ENCODE measurements around the gene MAOB. TPM values are rescaled to one million over a fixed set of nuclear protein-coding genes. Genes with fewer than 3 reads are reported as not detected.
A peak's percentile ranks its signal among the peaks of the same experiment; 100 is the strongest.

MAOB gene
- total and polyA plus RNA-seq, 10 of the 15 experiments (the other 5 are each of a cell fraction or from before 2014, with no cell fraction given), result 0.21 TPM; not detected in 9

DNA sequence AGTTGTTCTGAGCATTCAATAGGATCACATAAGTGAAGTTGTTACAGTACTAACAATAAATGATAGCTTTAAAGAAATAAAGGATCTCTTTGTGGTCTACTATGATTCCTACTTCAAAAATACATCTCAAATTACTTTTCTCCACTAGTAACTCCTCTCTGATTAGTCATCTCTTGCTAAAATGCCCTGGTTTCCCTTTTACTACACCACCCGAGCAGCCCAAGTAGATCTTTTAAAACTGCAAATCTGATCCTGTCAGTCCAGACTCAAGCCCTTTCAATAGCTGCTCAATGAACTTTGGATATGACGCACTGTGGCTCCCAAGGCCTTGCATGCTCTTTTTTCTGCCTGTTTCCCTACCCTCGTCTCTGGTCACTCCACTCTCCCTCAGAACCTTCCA, 128.6 kb downstream of the MAOB start:
- ChIA-PET POLR2A (no interaction called here), SMC1A (ENCODE audit: uncharacterized antibody, unreplicated experiment) (no interaction called here), CTCF (interaction anchor here (1.0 to 1.8 kb wide), 4 partner anchors 11 to 405 kb away, joined by 3 to 8 read pairs (median 5); no protein-coding TSS in a partner anchor), RAD21 (ENCODE audit: unreplicated experiment) (no interaction called here)
- Histone ChIP-seq H3K27me3 (replicated peaks in 1 of 2; ENCODE audit: control insufficient read depth in 2 of 2, insufficient read depth in 2 of 2, low read length in 1 of 2) (no peaks in the 10 kb centered on the region; a peak in 1 of 4 replicates), H3K9me3 (replicated peaks; ENCODE audit: control insufficient read depth, insufficient read depth, low read length) (no peaks in the 10 kb centered on the region), H3K36me3 (ENCODE audit: control insufficient read depth in 2 of 2, insufficient read depth in 2 of 2, low read length in 1 of 2) (no peaks in the 10 kb centered on the region), H3K27ac (ENCODE audit: control insufficient read depth, insufficient read depth) (no peak overlapping the region), H3K4me2 (ENCODE audit: control insufficient read depth, insufficient read depth) (no peak overlapping the region), H3K79me2 (ENCODE audit: control insufficient read depth, insufficient read depth, low read length) (no peaks in the 10 kb centered on the region), H4K20me1 (ENCODE audit: control insufficient read depth, insufficient read depth) (no peaks in the 10 kb centered on the region), H2AFZ (ENCODE audit: control insufficient read depth, low read depth, low read length) (no peak overlapping the region), H3K4me3 (no peak overlapping the region), H3K4me1 (ENCODE audit: control insufficient read depth, insufficient read depth, low read length) (no peaks in the 10 kb centered on the region), H3K9ac (ENCODE audit: control insufficient read depth, insufficient read depth, low read length) (no peak overlapping the region)
- intact Hi-C loops (cut with micrococcal nuclease; ENCODE audit: unreplicated experiment) (loop anchor here (5.0 kb wide), 2 partner anchors 406 to 1956 kb away; no protein-coding TSS in a partner anchor), in situ Hi-C loops (cut with MboI) (loop anchor here (5.0 kb wide), 2 partner anchors 191 to 1966 kb away; no protein-coding TSS in a partner anchor)
- TF ChIP-seq CREM (IDR thresholded peaks at IDR 0.05; ENCODE audit: low read depth) (no peak), EZH2 (IDR thresholded peaks at IDR 0.05; ENCODE audit: borderline replicate concordance, control insufficient read depth, low read depth, low read length) (no peak)
- DNase-seq (ENCODE audit: low read depth, low spot score) (no peak), ATAC-seq (no peak), FAIRE-seq (no peak)
- no TSS peak for BruUV-seq (replicated peaks)
- WGBS (ENCODE audit: insufficient coverage, insufficient replicate concordance, low lambda C conversion rate, missing lambda C conversion rate), result 32% methylated on average over 3 of the region's 3 CpGs

GRCh38 chrX:43750248-43750676, 132.0 kb downstream of the MAOB start:
- H3K4me2 ChIP-seq (ENCODE audit: control insufficient read depth, insufficient read depth), result no peak overlapping the region
- no peaks in the 10 kb centered on the region for H4K20me1 ChIP-seq (ENCODE audit: control insufficient read depth, insufficient read depth)
- no peaks in the 10 kb centered on the region for H3K36me3 ChIP-seq (ENCODE audit: control insufficient read depth in 2 of 2, insufficient read depth in 2 of 2, low read length in 1 of 2)
- H3K27me3 ChIP-seq (replicated peaks in 1 of 2; ENCODE audit: control insufficient read depth in 2 of 2, insufficient read depth in 2 of 2, low read length in 1 of 2), result no peaks in the 10 kb centered on the region; a peak in 1 of 4 replicates
- no peak overlapping the region for H3K27ac ChIP-seq (ENCODE audit: control insufficient read depth, insufficient read depth)
- CTCF ChIA-PET, result interaction anchor here (0.6 to 2.0 kb wide), 7 partner anchors 13 to 1903 kb away, joined by 3 to 7 read pairs (median 4); no protein-coding TSS in a partner anchor
- in situ Hi-C loops (cut with MboI), result loop anchor here (5.0 kb wide), 2 partner anchors 188 to 1963 kb away; no protein-coding TSS in a partner anchor
- RAD21 ChIA-PET (ENCODE audit: unreplicated experiment), result interaction anchor here (0.7 to 1.3 kb wide), 5 partner anchors 13 to 1969 kb away, joined by 3 to 4 read pairs (median 3); no protein-coding TSS in a partner anchor
- H3K4me3 ChIP-seq, result no peak overlapping the region
- POLR2A ChIA-PET, result no interaction called here
- H3K79me2 ChIP-seq (ENCODE audit: control insufficient read depth, insufficient read depth, low read length), result no peaks in the 10 kb centered on the region
- intact Hi-C loops (cut with micrococcal nuclease; ENCODE audit: unreplicated experiment), result loop anchor here (1.0 to 5.0 kb wide), 3 partner anchors 191 to 1953 kb away; no protein-coding TSS in a partner anchor
- WGBS (ENCODE audit: insufficient coverage, insufficient replicate concordance, low lambda C conversion rate, missing lambda C conversion rate), result 0% methylated on average over 6 of the region's 6 CpGs
- BruUV-seq (replicated peaks), result no TSS peak
- peak; percentile 23 for FAIRE-seq
- H2AFZ ChIP-seq (ENCODE audit: control insufficient read depth, low read depth, low read length), result no peak overlapping the region
- H3K9ac ChIP-seq (ENCODE audit: control insufficient read depth, insufficient read depth, low read length), result no peak overlapping the region
- no peaks in the 10 kb centered on the region for H3K4me1 ChIP-seq (ENCODE audit: control insufficient read depth, insufficient read depth, low read length)
- H3K9me3 ChIP-seq (replicated peaks; ENCODE audit: control insufficient read depth, insufficient read depth, low read length), result no peaks in the 10 kb centered on the region
- DNase-seq (ENCODE audit: low read depth, low spot score), result no peak
- SMC1A ChIA-PET (ENCODE audit: uncharacterized antibody, unreplicated experiment), result interaction anchor here (1.5 to 1.7 kb wide), 2 partner anchors 191 to 1969 kb away, joined by 3 to 4 read pairs; no protein-coding TSS in a partner anchor
- peak; percentile 95 for ATAC-seq
- peak; percentile 78 for TF ChIP-seq RAD21 (IDR thresholded peaks at IDR 0.05; ENCODE audit: insufficient read depth, low read depth, low read length)
- no peak for TF ChIP-seq CBFB (IDR thresholded peaks at IDR 0.05; ENCODE audit: low read depth)
- TF ChIP-seq TCF3 (IDR thresholded peaks at IDR 0.05; ENCODE audit: borderline replicate concordance, insufficient read depth, low read depth, low read length), result no peak
- no peak for TF ChIP-seq TARDBP (IDR thresholded peaks at IDR 0.05; ENCODE audit: borderline replicate concordance)
- no peak for TF ChIP-seq FOXK2 (IDR thresholded peaks at IDR 0.05)
- TF ChIP-seq KLF5 (IDR thresholded peaks at IDR 0.05; ENCODE audit: partially characterized antibody), result no peak
- TF ChIP-seq, protein P1, sequence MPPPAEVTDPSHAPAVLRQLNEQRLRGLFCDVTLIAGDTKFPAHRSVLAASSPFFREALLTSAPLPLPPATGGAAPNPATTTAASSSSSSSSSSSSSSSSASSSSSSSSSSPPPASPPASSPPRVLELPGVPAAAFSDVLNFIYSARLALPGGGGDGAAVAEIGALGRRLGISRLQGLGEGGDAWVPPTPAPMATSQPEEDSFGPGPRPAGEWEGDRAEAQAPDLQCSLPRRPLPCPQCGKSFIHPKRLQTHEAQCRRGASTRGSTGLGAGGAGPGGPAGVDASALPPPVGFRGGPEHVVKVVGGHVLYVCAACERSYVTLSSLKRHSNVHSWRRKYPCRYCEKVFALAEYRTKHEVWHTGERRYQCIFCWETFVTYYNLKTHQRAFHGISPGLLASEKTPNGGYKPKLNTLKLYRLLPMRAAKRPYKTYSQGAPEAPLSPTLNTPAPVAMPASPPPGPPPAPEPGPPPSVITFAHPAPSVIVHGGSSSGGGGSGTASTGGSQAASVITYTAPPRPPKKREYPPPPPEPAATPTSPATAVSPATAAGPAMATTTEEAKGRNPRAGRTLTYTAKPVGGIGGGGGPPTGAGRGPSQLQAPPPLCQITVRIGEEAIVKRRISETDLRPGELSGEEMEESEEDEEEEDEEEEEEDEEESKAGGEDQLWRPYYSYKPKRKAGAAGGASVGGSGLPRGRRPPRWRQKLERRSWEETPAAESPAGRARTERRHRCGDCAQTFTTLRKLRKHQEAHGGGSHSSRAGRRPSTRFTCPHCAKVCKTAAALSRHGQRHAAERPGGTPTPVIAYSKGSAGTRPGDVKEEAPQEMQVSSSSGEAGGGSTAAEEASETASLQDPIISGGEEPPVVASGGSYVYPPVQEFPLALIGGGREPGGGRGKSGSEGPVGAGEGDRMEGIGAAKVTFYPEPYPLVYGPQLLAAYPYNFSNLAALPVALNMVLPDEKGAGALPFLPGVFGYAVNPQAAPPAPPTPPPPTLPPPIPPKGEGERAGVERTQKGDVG (CRISPR knock-in tag; IDR thresholded peaks at IDR 0.05), result no peak
- TF ChIP-seq RFX5 (IDR thresholded peaks at IDR 0.05; ENCODE audit: low read depth, low read length), result no peak
- TF ChIP-seq, protein P2, sequence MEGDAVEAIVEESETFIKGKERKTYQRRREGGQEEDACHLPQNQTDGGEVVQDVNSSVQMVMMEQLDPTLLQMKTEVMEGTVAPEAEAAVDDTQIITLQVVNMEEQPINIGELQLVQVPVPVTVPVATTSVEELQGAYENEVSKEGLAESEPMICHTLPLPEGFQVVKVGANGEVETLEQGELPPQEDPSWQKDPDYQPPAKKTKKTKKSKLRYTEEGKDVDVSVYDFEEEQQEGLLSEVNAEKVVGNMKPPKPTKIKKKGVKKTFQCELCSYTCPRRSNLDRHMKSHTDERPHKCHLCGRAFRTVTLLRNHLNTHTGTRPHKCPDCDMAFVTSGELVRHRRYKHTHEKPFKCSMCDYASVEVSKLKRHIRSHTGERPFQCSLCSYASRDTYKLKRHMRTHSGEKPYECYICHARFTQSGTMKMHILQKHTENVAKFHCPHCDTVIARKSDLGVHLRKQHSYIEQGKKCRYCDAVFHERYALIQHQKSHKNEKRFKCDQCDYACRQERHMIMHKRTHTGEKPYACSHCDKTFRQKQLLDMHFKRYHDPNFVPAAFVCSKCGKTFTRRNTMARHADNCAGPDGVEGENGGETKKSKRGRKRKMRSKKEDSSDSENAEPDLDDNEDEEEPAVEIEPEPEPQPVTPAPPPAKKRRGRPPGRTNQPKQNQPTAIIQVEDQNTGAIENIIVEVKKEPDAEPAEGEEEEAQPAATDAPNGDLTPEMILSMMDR (IDR thresholded peaks at IDR 0.05 in 2 of 3, conservative IDR thresholded peaks at IDR 0.05 in 1 of 3; ENCODE audit: control insufficient read depth in 2 of 3, extremely low read depth in 1 of 3, insufficient read depth in 1 of 3, low read depth in 3 of 3, low read length in 3 of 3), result peak; percentile 45 to 65 (median 51); a peak in 5 of 6 replicates
- TF ChIP-seq SPI1 (IDR thresholded peaks at IDR 0.05; ENCODE audit: borderline replicate concordance, insufficient read depth, low read depth, low read length), result no peak
